ENCODE results near the gene FHAD1. TPM values are rescaled to one million over a fixed set of nuclear protein-coding genes. Genes with fewer than 3 reads are reported as not detected.

FHAD1 gene
- total RNA-seq, 1 donor, result 0.72 TPM

DNA sequence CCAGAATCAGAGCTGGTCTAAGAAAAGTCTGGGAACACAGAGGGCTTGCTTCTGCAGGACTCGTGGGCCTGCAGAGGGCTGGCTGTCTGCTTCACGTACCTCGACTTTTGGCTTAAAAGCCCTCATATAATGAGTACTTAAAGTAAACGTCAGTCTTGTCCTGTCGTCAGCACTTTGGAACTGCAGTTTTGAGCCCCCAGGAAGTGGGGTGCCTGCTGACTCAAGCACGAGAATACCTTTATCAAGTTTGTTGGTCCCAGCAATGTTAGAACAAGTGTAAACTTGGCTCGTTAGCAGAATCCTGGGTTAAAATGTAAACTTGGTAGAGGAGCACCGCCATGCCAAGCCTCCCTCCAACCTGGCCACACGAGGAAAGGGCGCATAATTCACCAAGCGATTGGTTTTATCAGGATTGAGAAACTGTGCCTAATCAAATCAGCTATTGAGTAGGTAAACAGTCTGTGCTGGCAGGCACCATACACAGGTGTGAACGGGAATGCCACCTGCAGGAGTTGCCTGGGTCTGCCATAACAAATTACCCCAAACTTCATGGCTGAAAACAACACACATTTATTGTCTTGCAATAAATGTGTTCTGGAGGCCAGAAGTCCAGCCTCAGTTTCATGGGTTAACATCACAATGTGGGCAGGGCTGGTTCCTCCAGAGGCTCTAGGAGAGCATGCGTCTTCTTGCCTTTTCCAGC is 45.0 kb upstream of the FHAD1 start:
- DNase-seq (ENCODE audit: insufficient read length, low spot score, missing footprints), result no peak
- no peaks in the 10 kb centered on the region for H3K36me3 ChIP-seq (ENCODE audit: insufficient read depth, low read length)
- no peak overlapping the region for H2AFZ ChIP-seq (ENCODE audit: low read length)
- H3K4me3 ChIP-seq (ENCODE audit: insufficient read depth, low read length), result no peak overlapping the region
- H4K20me1 ChIP-seq (ENCODE audit: insufficient read depth, low read length), result no peaks in the 10 kb centered on the region
- H3K4me2 ChIP-seq (ENCODE audit: insufficient read depth, low read length), result no peak overlapping the region
- H3K27me3 ChIP-seq (ENCODE audit: insufficient read depth, low read length), result no peaks in the 10 kb centered on the region
- H3K4me1 ChIP-seq (ENCODE audit: insufficient read depth, low read length), result peaks cover 8% of the 10 kb centered on the region
- H3K79me2 ChIP-seq (ENCODE audit: insufficient read depth, low read length), result no peaks in the 10 kb centered on the region
- H3K9me3 ChIP-seq (ENCODE audit: low read depth, low read length), result no peaks in the 10 kb centered on the region
- no peak overlapping the region for H3K27ac ChIP-seq (ENCODE audit: low read depth, low read length)
- TF ChIP-seq, protein P1, sequence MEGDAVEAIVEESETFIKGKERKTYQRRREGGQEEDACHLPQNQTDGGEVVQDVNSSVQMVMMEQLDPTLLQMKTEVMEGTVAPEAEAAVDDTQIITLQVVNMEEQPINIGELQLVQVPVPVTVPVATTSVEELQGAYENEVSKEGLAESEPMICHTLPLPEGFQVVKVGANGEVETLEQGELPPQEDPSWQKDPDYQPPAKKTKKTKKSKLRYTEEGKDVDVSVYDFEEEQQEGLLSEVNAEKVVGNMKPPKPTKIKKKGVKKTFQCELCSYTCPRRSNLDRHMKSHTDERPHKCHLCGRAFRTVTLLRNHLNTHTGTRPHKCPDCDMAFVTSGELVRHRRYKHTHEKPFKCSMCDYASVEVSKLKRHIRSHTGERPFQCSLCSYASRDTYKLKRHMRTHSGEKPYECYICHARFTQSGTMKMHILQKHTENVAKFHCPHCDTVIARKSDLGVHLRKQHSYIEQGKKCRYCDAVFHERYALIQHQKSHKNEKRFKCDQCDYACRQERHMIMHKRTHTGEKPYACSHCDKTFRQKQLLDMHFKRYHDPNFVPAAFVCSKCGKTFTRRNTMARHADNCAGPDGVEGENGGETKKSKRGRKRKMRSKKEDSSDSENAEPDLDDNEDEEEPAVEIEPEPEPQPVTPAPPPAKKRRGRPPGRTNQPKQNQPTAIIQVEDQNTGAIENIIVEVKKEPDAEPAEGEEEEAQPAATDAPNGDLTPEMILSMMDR (IDR thresholded peaks at IDR 0.05; ENCODE audit: extremely low read depth, low read depth, low read length), result no peak

DNA sequence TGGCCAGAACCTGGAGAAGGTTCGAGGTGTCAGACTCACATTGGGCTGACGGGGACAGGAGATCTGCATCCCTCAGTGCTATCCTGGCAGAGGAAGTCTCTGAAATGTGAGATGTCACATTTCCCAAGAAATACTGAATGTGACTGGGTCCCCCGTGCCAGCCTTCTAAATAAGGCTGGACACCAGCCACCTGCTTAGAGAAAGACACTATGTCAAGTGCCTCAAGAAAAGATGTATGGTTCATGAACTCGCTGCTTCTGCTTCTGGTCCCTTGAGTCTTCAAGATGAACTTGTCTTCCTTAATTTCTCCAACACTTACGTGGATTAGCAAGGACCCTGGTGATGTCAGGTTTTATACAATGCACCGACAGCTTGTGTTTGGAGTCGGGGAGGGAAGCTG is 42.1 kb upstream of the FHAD1 start:
- H3K9me3 ChIP-seq (ENCODE audit: low read depth, low read length), result no peaks in the 10 kb centered on the region
- no peak overlapping the region for H2AFZ ChIP-seq (ENCODE audit: low read length)
- TF ChIP-seq, protein P1 (IDR thresholded peaks at IDR 0.05; ENCODE audit: extremely low read depth, low read depth, low read length), result no peak
- no peaks in the 10 kb centered on the region for H3K36me3 ChIP-seq (ENCODE audit: insufficient read depth, low read length)
- no peak overlapping the region for H3K4me3 ChIP-seq (ENCODE audit: insufficient read depth, low read length)
- no peaks in the 10 kb centered on the region for H3K79me2 ChIP-seq (ENCODE audit: insufficient read depth, low read length)
- H3K27ac ChIP-seq (ENCODE audit: low read depth, low read length), result no peak overlapping the region
- H3K4me1 ChIP-seq (ENCODE audit: insufficient read depth, low read length), result peaks cover 8% of the 10 kb centered on the region
- H3K27me3 ChIP-seq (ENCODE audit: insufficient read depth, low read length), result no peaks in the 10 kb centered on the region
- no peaks in the 10 kb centered on the region for H4K20me1 ChIP-seq (ENCODE audit: insufficient read depth, low read length)
- no peak for DNase-seq (ENCODE audit: insufficient read length, low spot score, missing footprints)
- no peak overlapping the region for H3K4me2 ChIP-seq (ENCODE audit: insufficient read depth, low read length)

DNA sequence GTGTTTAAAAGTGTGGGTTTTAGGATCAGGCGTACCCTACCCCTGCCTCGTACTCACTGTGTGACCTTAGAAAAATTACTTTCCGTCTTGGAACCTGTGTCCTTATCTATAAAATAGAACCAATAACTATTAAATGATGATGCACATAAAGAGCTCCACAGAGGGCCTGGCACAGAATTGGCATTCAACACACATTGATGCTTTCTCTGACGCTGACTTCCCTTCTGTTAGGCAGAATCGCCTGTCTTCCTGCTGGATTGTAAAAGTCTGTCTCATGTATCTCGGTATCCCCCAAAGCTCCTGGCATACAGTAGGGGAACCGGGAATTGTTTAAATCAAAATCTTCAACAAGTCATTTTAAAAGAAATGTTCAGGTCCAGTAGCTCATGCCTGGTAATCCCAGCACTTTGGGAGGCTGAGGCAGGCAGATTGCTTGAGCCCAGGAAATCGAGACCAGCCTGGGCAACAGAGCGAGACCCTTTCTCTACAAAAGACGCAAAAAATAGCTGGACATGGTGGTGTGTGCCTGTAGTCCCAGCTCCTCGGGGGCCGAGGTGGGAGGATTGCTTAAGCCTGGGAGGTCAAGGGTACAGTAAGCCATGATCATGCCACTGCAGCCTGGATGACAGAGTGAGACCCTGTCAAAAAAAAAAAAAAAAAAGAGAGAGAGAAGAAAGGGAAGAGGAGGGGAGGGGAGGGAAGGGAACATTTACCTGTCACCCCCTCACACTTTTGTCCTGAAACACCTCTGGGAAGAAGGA is 41.3 kb upstream of the FHAD1 start:
- Histone ChIP-seq H3K4me1 (ENCODE audit: insufficient read depth, low read length) (peaks cover 3% of the 10 kb centered on the region), H4K20me1 (ENCODE audit: insufficient read depth, low read length) (no peaks in the 10 kb centered on the region), H3K79me2 (ENCODE audit: insufficient read depth, low read length) (no peaks in the 10 kb centered on the region), H2AFZ (ENCODE audit: low read length) (no peak overlapping the region), H3K27ac (ENCODE audit: low read depth, low read length) (no peak overlapping the region), H3K9me3 (ENCODE audit: low read depth, low read length) (no peaks in the 10 kb centered on the region), H3K36me3 (ENCODE audit: insufficient read depth, low read length) (no peaks in the 10 kb centered on the region), H3K27me3 (ENCODE audit: insufficient read depth, low read length) (no peaks in the 10 kb centered on the region), H3K4me3 (ENCODE audit: insufficient read depth, low read length) (no peak overlapping the region), H3K4me2 (ENCODE audit: insufficient read depth, low read length) (no peak overlapping the region)
- no peak for DNase-seq (ENCODE audit: insufficient read length, low spot score, missing footprints)
- TF ChIP-seq, protein P1 (IDR thresholded peaks at IDR 0.05; ENCODE audit: extremely low read depth, low read depth, low read length), result no peak

DNA sequence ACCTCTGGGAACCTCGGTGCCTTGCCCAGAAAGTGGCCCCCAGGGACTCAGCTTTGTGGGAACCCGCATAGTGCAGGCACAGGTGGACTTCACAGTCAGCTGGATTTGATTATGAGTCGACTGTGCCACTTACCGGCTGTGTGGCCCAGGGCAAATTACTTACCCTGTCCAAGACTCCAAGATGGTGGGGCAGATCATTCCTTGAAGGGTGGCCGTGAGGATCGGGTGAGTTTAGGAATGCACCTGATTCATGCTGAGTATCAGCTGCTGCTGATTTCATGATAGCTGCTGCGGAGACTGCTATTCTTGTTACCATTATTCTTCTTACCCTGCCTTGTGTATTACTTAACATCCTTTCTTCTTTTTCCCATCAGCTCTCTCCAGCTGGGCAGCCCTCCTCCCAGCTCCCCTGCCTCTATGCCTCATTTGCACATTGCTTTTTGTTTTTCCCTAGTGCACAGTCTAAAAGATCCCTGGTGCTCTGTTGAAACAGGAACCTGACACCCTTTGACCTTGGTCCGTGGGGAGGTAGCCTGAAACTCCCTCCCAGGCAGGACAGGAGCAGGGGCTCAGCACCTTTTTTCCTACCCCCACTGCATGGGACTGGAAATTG is 40.5 kb upstream of the FHAD1 start:
- H2AFZ ChIP-seq (ENCODE audit: low read length), result no peak overlapping the region
- H3K9me3 ChIP-seq (ENCODE audit: low read depth, low read length), result no peaks in the 10 kb centered on the region
- H3K79me2 ChIP-seq (ENCODE audit: insufficient read depth, low read length), result no peaks in the 10 kb centered on the region
- no peaks in the 10 kb centered on the region for H3K4me1 ChIP-seq (ENCODE audit: insufficient read depth, low read length)
- no peak overlapping the region for H3K4me3 ChIP-seq (ENCODE audit: insufficient read depth, low read length)
- no peak overlapping the region for H3K27ac ChIP-seq (ENCODE audit: low read depth, low read length)
- DNase-seq (ENCODE audit: insufficient read length, low spot score, missing footprints), result no peak
- H3K4me2 ChIP-seq (ENCODE audit: insufficient read depth, low read length), result no peak overlapping the region
- TF ChIP-seq, protein P1 (IDR thresholded peaks at IDR 0.05; ENCODE audit: extremely low read depth, low read depth, low read length), result no peak
- no peaks in the 10 kb centered on the region for H3K27me3 ChIP-seq (ENCODE audit: insufficient read depth, low read length)
- H4K20me1 ChIP-seq (ENCODE audit: insufficient read depth, low read length), result no peaks in the 10 kb centered on the region
- no peaks in the 10 kb centered on the region for H3K36me3 ChIP-seq (ENCODE audit: insufficient read depth, low read length)

Measured in osteoblast (primary cell).